K562 (cell line): Measurements from ENCODE around the gene RETREG1.

ENCODE experiments used
- CTCF ChIP-seq, 3 experiments: IDR thresholded peaks in 2 of 3; conservative IDR thresholded peaks in 1 of 3; 2 replicates each; pipeline ENCODE4 v1.5.1; 2011 to 2012; ENCODE audit warnings: low read length in 3 of 3, mild to moderate bottlenecking in 3 of 3, control low read depth in 2 of 3, improper control_type of control experiment in 1 of 3, inconsistent platforms in 1 of 3, low read depth in 1 of 3, mixed read lengths in 1 of 3, moderate library complexity in 1 of 3; ENCODE audit not compliant: insufficient read depth in 2 of 3
- FOXP4 ChIP-seq: sonication (generic); formaldehyde crosslinking; IDR thresholded peaks from 2 replicates; pipeline ENCODE4 v1.8.0; 2022; ENCODE audit warnings: mild to moderate bottlenecking, missing genetic modification reagents, borderline replicate concordance
- HMG20B ChIP-seq: fragments of 250-450 bp; sonication (Bioruptor Pico); IDR thresholded peaks from 2 replicates; pipeline ENCODE4 v1.5.0; 2021; ENCODE audit warnings: mild to moderate bottlenecking
- NR2C2 ChIP-seq, 2 experiments: fragments of 200-800 bp in 1 of 2; sonication (Bioruptor generic) in 1 of 2; sonication (generic) in 1 of 2; formaldehyde crosslinking in 1 of 2; IDR thresholded peaks; 2 replicates each; pipeline versions ENCODE4 v1.6.1 to v1.8.0; 2016 to 2022; ENCODE audit warnings: mild to moderate bottlenecking in 1 of 2, missing compliant biosample characterization in 1 of 2, missing genetic modification characterization in 1 of 2, missing genetic modification reagents in 1 of 2
- RAD21 ChIP-seq, 2 experiments: fragments of 250-450 bp in 1 of 2; fragments of 450-650 bp in 1 of 2; sonication (Bioruptor Pico) in 1 of 2; formaldehyde crosslinking in 1 of 2; IDR thresholded peaks in 1 of 2; conservative IDR thresholded peaks in 1 of 2; 2 replicates each; pipeline versions ENCODE4 v1.4.0 to v1.8.0; 2020 to 2022; ENCODE audit warnings: mild to moderate bottlenecking in 2 of 2, moderate library complexity in 1 of 2
- RB1 ChIP-seq: fragments of 450-650 bp; IDR thresholded peaks from 2 replicates; pipeline ENCODE4 v1.6.1; 2017; ENCODE audit warnings: low read depth, mild to moderate bottlenecking
- UBTF ChIP-seq, 2 experiments: IDR thresholded peaks; 2 replicates each; pipeline ENCODE4 v1.6.1; 2012; ENCODE audit warnings: improper control_type of control experiment in 2 of 2, low read depth in 2 of 2, low read length in 2 of 2, borderline replicate concordance in 1 of 2
- YY1 ChIP-seq, 3 experiments: IDR thresholded peaks; 2 replicates each; pipeline ENCODE4 v1.6.1; 2011; ENCODE audit warnings: low read length in 2 of 3, mild to moderate bottlenecking in 2 of 3, moderate library complexity in 2 of 3, borderline replicate concordance in 1 of 3, control low read depth in 1 of 3, low read depth in 1 of 3; ENCODE audit not compliant: insufficient read depth in 3 of 3, insufficient replicate concordance in 2 of 3, control insufficient read depth in 1 of 3, insufficient read length in 1 of 3; ENCODE audit errors: extremely low read depth in 1 of 3
- ZNF217 ChIP-seq: sonication (generic); formaldehyde crosslinking; IDR thresholded peaks from 2 replicates; pipeline ENCODE4 v1.8.0; 2022; ENCODE audit warnings: mild to moderate bottlenecking, missing genetic modification reagents
- TF ChIP-seq, protein P1 (sequence below): fragments of 450-650 bp; IDR thresholded peaks from 2 replicates; pipeline ENCODE4 v1.6.1; 2017; ENCODE audit warnings: antibody characterized with exemption, mild to moderate bottlenecking
- TF ChIP-seq, protein P2 (sequence below): sonication (generic); formaldehyde crosslinking; IDR thresholded peaks from 2 replicates; pipeline ENCODE4 v1.8.1; 2023; ENCODE audit warnings: mild to moderate bottlenecking, missing genetic modification reagents, moderate library complexity

DNA sequence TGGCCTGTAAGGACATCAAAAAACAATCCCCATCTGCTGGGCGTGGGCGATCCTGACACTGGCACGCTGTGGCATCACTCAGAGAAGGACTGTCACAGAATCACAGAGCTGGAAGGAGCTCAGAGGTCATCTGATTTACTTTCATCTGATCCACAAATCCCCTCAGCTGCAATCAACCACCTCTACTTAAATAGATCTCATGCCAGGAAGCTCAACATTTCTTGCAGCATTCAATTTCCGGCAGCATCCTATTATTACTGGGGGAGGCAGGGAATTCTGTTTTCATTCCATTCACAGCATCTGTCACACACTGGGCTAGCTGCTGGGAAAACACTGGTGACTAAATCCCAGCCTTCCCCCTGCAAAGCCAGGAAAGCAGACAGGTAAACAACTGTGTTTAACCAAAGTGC is 38.3 kb downstream of the RETREG1 start:
- TF ChIP-seq RAD21 (CRISPR knock-in tag; conservative IDR thresholded peaks at IDR 0.05 in 1 of 2, IDR thresholded peaks at IDR 0.05 in 1 of 2): no peak
- no peak for TF ChIP-seq YY1 (IDR thresholded peaks at IDR 0.05; ENCODE audit: borderline replicate concordance in 1 of 3, control insufficient read depth in 1 of 3, extremely low read depth in 1 of 3, insufficient read depth in 3 of 3, insufficient read length in 1 of 3, insufficient replicate concordance in 2 of 3, low read depth in 1 of 3, low read length in 2 of 3)
- TF ChIP-seq, protein P1, sequence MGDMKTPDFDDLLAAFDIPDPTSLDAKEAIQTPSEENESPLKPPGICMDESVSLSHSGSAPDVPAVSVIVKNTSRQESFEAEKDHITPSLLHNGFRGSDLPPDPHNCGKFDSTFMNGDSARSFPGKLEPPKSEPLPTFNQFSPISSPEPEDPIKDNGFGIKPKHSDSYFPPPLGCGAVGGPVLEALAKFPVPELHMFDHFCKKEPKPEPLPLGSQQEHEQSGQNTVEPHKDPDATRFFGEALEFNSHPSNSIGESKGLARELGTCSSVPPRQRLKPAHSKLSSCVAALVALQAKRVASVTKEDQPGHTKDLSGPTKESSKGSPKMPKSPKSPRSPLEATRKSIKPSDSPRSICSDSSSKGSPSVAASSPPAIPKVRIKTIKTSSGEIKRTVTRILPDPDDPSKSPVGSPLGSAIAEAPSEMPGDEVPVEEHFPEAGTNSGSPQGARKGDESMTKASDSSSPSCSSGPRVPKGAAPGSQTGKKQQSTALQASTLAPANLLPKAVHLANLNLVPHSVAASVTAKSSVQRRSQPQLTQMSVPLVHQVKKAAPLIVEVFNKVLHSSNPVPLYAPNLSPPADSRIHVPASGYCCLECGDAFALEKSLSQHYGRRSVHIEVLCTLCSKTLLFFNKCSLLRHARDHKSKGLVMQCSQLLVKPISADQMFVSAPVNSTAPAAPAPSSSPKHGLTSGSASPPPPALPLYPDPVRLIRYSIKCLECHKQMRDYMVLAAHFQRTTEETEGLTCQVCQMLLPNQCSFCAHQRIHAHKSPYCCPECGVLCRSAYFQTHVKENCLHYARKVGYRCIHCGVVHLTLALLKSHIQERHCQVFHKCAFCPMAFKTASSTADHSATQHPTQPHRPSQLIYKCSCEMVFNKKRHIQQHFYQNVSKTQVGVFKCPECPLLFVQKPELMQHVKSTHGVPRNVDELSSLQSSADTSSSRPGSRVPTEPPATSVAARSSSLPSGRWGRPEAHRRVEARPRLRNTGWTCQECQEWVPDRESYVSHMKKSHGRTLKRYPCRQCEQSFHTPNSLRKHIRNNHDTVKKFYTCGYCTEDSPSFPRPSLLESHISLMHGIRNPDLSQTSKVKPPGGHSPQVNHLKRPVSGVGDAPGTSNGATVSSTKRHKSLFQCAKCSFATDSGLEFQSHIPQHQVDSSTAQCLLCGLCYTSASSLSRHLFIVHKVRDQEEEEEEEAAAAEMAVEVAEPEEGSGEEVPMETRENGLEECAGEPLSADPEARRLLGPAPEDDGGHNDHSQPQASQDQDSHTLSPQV: no peak
- no peak for TF ChIP-seq FOXP4 (CRISPR knock-in tag)
- no peak for TF ChIP-seq UBTF (IDR thresholded peaks at IDR 0.05; ENCODE audit: borderline replicate concordance in 1 of 2, low read depth in 2 of 2, low read length in 2 of 2)
- no peak for TF ChIP-seq CTCF (IDR thresholded peaks at IDR 0.05 in 2 of 3, conservative IDR thresholded peaks at IDR 0.05 in 1 of 3; ENCODE audit: insufficient read depth in 2 of 3, low read depth in 1 of 3, low read length in 3 of 3)
- no peak for TF ChIP-seq ZNF217 (CRISPR knock-in tag)
- TF ChIP-seq, protein P2, sequence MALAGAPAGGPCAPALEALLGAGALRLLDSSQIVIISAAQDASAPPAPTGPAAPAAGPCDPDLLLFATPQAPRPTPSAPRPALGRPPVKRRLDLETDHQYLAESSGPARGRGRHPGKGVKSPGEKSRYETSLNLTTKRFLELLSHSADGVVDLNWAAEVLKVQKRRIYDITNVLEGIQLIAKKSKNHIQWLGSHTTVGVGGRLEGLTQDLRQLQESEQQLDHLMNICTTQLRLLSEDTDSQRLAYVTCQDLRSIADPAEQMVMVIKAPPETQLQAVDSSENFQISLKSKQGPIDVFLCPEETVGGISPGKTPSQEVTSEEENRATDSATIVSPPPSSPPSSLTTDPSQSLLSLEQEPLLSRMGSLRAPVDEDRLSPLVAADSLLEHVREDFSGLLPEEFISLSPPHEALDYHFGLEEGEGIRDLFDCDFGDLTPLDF: no peak
- no peak for TF ChIP-seq HMG20B (CRISPR knock-in tag)
- TF ChIP-seq NR2C2 (CRISPR knock-in tag; IDR thresholded peaks at IDR 0.05): no peak
- TF ChIP-seq NR2C2 (tag; IDR thresholded peaks at IDR 0.05): no peak
- TF ChIP-seq RB1: no peak
